RWPE1 (cell line): ENCODE data around the gene ANKRD40CL.

Experiments used
- CTCF ChIA-PET: fragments of 350-600 bp; sonication (Branson Sonifier 250); formaldehyde crosslinking; extraction: SDS; loops from one replicate; lab custom pipeline; 2021; lab: Yijun Ruan, JAX
- POLR2A ChIA-PET: fragments of 400-600 bp; formaldehyde crosslinking; extraction: SDS; loops from one replicate; lab custom pipeline; 2020; ENCODE audit warnings: antibody characterized with exemption; ENCODE audit not compliant: low non-redundant PET; lab: Yijun Ruan, JAX
- DNase-seq: peaks from one replicate; pipeline ENCODE4 v3.0.0; 2012; ENCODE audit warnings: low spot score
- H3K27ac ChIP-seq: fragments of 450-650 bp; 2 replicates; pipeline ENCODE4 v1.5.1; 2017
- CTCF ChIP-seq: fragments of 450-650 bp; conservative IDR thresholded peaks from 2 replicates; pipeline ENCODE4 v1.5.1; 2017; ENCODE audit warnings: low read depth, mild to moderate bottlenecking

Gene ANKRD40CL

GRCh38 chr17:50792132-50792531 is 24.8 kb upstream of the ANKRD40CL start:
- DNase-seq, result no peak
- POLR2A ChIA-PET, result no interaction called here
- TF ChIP-seq CTCF, result no peak
- CTCF ChIA-PET, result no interaction called here
- no peak overlapping the region for H3K27ac ChIP-seq

- ChIA-PET POLR2A (no interaction called here), CTCF (interaction anchor here (0.8 kb wide), 1 partner anchor 36 kb away, joined by 7 read pairs; no protein-coding TSS in a partner anchor)
- no peak overlapping the region for H3K27ac ChIP-seq
- TF ChIP-seq CTCF, result no peak
- DNase-seq, result no peak
Measured at GRCh38 chr17:50790618-50791017, 23.3 kb upstream of the ANKRD40CL start.

- no peak for TF ChIP-seq CTCF
- H3K27ac ChIP-seq, result peak overlapping the region; percentile 74
- ChIA-PET POLR2A (interaction anchor here (0.6 kb wide), 1 partner anchor 30 kb away, joined by 4 read pairs; no protein-coding TSS in a partner anchor), CTCF (interaction anchor here (0.7 to 0.9 kb wide), 2 partner anchors 65 to 473 kb away, joined by 5 read pairs; partner anchors contain the start of gene UTP18)
- peak; percentile 67 for DNase-seq
Measured at GRCh38 chr17:50787106-50787505, 19.8 kb upstream of the ANKRD40CL start.

- POLR2A ChIA-PET, result no interaction called here
- no peak for DNase-seq
- H3K27ac ChIP-seq, result peak overlapping the region; percentile 74
- no peak for TF ChIP-seq CTCF
- CTCF ChIA-PET, result interaction anchor here (0.7 to 4.6 kb wide), 3 partner anchors 57 to 105 kb away, joined by 3 to 75 read pairs (median 5); no protein-coding TSS in a partner anchor
Measured at GRCh38 chr17:50785946-50786570, 18.7 kb upstream of the ANKRD40CL start.

GRCh38 chr17:50785126-50785525 is 17.8 kb upstream of the ANKRD40CL start:
- no peak for DNase-seq
- TF ChIP-seq CTCF, result no peak
- peak overlapping the region; percentile 74 for H3K27ac ChIP-seq
- ChIA-PET POLR2A (no interaction called here), CTCF (interaction anchor here (4.6 kb wide), 1 partner anchor 58 kb away, joined by 75 read pairs; no protein-coding TSS in a partner anchor)

- CTCF ChIA-PET, result interaction anchor here (1.4 to 4.6 kb wide), 6 partner anchors 36 to 69 kb away, joined by 4 to 75 read pairs (median 14); partner anchors contain the start of gene WFIKKN2
- TF ChIP-seq CTCF, result no peak
- peak overlapping the region; percentile 8 for H3K27ac ChIP-seq
- POLR2A ChIA-PET, result no interaction called here
- DNase-seq, result no peak
Measured at GRCh38 chr17:50783905-50784304, 16.6 kb upstream of the ANKRD40CL start.
